ENCODE results near the gene ING3.

GRCh38 chr7:121026577-121027111 lies 76.1 kb downstream of the ING3 start:
- TF ChIP-seq, protein P1, sequence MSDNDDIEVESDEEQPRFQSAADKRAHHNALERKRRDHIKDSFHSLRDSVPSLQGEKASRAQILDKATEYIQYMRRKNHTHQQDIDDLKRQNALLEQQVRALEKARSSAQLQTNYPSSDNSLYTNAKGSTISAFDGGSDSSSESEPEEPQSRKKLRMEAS (IDR thresholded peaks at IDR 0.05; ENCODE audit: low read depth), result no peak
- TF ChIP-seq REST (IDR thresholded peaks at IDR 0.05; ENCODE audit: low read depth, low read length) (no peak), RCOR1 (IDR thresholded peaks at IDR 0.05; ENCODE audit: low read length) (no peak), MEF2A (IDR thresholded peaks at IDR 0.05; ENCODE audit: borderline replicate concordance, low read depth) (no peak), IRF3 (IDR thresholded peaks at IDR 0.05; ENCODE audit: low read depth, low read length) (no peak), NRF1 (IDR thresholded peaks at IDR 0.05; ENCODE audit: low read depth, low read length) (no peak)
- TF ChIP-seq, protein P2, sequence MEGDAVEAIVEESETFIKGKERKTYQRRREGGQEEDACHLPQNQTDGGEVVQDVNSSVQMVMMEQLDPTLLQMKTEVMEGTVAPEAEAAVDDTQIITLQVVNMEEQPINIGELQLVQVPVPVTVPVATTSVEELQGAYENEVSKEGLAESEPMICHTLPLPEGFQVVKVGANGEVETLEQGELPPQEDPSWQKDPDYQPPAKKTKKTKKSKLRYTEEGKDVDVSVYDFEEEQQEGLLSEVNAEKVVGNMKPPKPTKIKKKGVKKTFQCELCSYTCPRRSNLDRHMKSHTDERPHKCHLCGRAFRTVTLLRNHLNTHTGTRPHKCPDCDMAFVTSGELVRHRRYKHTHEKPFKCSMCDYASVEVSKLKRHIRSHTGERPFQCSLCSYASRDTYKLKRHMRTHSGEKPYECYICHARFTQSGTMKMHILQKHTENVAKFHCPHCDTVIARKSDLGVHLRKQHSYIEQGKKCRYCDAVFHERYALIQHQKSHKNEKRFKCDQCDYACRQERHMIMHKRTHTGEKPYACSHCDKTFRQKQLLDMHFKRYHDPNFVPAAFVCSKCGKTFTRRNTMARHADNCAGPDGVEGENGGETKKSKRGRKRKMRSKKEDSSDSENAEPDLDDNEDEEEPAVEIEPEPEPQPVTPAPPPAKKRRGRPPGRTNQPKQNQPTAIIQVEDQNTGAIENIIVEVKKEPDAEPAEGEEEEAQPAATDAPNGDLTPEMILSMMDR (IDR thresholded peaks at IDR 0.05), result no peak
- TF ChIP-seq, protein P3, sequence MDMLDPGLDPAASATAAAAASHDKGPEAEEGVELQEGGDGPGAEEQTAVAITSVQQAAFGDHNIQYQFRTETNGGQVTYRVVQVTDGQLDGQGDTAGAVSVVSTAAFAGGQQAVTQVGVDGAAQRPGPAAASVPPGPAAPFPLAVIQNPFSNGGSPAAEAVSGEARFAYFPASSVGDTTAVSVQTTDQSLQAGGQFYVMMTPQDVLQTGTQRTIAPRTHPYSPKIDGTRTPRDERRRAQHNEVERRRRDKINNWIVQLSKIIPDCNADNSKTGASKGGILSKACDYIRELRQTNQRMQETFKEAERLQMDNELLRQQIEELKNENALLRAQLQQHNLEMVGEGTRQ (IDR thresholded peaks at IDR 0.05; ENCODE audit: borderline replicate concordance, low read depth, low read length), result no peak

All from SK-N-SH (cell line).